DMS153 treated with DMSO at 0.1 percent for 48 hours (cell line): Measurements from ENCODE around the gene ZC3H12D.
"Not testable (repeated sequence)": the region's sequence is repeated elsewhere in the genome, so short reads cannot be mapped to it uniquely, and the experiment has no call there.

ENCODE experiments used
- DNase-seq: peaks from one replicate; lab custom pipeline; 2025; ENCODE audit not compliant: unreplicated experiment; lab: John Stamatoyannopoulos, UW

Gene ZC3H12D

DNA sequence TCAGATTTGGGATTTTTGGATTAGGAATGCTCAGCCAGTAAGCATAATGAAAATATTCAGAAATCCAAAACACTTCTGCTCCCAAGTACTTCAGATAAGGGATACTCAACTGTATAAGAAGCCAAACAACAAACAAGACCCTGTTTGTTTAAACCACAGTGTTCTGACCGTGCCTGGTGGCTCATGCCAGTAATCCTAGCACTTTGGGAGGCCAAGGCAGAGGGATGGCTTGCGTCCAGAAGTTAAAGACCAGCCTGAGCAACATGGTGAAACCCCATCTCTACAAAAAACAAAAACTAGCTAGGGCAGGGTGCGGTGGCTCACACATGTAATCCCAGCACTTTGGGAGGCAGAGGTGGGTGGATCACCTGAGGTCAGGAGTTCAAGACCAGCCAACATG, 24.6 kb downstream of the ZC3H12D start:
- not testable (repeated sequence) for DNase-seq

GRCh38 chr6:149459761-149460160, 25.1 kb downstream of the ZC3H12D start:
- no peak for DNase-seq

- DNase-seq, result no peak
Observed at GRCh38 chr6:149458806-149459205, 26.0 kb downstream of the ZC3H12D start.

DNA sequence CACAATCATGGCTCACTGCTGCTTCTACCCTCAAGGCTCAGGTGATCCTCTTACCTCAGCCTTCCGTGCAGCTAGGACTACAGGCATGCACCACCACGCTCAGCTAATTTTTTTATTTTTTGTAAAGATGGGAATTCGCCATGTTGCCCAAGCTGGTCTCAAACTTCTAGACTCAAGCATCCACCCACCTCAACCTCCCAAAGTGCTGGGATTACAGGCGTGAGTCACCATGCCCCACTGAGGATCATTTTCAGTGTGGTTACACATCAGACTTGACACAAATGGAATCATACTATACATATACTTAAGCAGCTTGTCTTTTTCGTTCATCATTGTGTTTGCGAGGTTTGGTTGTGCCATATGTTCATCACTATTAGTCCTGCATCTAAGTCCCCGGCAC, 26.6 kb downstream of the ZC3H12D start:
- DNase-seq, result no peak

DNA sequence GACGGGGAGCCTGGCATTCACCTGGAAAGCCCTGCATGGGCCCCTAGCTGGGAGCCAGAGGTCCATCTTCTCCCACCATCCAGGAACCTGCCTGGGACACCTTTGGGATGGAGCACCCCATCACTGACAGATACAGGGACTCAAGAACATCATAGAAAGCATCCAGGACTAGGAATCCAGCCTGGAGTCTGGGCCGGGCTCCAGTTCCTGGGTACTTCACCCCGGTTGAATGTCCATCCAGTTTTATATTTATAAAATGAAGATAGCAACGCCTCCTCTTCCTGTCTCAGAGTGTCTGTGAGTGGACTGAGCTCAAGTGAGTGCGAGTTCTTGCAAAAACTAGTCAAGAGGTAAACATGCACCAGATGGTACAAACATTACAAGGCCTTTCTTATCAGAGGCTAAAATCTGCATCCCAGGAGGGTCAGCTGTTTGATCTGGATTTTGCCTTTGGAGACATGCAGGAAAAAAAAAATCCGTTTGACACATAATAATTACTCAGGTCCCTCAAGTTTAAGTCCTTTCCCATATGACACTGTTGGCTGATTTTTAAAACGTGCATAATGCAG, 27.4 kb downstream of the ZC3H12D start:
- no peak for DNase-seq

- DNase-seq, result no peak
Observed at GRCh38 chr6:149456311-149457021, 28.3 kb downstream of the ZC3H12D start.

DNA sequence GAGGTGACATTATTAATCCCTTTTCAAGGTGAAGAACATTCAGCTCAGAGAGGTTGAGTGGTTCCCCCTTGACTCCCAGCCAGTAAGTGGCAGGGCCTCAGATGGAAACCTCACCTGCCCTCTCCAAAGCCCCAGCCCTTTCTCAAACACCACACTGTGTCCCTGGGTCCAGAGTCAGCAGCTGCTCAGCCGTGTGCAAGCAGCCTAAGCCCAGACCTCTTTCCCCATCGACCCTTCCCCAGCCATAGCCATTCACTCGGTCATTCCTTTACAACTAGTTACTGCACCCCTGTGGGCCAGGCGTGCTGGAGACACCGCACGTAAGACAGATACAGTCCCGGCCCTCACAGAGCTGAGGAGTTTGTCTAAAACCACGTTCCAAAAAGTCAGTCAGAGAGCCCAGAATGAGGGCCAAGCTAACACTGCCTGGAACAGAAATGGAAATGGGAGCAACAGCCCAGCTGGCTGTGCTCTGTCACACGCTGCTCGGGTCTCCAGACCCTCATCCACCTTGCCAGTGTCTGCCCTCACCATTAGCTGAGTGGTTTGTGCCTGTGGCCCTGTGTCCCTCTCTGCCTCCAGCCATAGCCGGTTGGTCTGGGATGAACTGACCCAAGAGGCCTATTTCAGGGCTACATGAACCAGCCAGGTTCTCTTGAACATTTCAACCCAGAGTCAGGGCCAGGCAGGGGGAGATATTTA, 29.6 kb downstream of the ZC3H12D start:
- no peak for DNase-seq

- peak; percentile 24 for DNase-seq
Observed at GRCh38 chr6:149454346-149454848, 30.4 kb downstream of the ZC3H12D start.

DNA sequence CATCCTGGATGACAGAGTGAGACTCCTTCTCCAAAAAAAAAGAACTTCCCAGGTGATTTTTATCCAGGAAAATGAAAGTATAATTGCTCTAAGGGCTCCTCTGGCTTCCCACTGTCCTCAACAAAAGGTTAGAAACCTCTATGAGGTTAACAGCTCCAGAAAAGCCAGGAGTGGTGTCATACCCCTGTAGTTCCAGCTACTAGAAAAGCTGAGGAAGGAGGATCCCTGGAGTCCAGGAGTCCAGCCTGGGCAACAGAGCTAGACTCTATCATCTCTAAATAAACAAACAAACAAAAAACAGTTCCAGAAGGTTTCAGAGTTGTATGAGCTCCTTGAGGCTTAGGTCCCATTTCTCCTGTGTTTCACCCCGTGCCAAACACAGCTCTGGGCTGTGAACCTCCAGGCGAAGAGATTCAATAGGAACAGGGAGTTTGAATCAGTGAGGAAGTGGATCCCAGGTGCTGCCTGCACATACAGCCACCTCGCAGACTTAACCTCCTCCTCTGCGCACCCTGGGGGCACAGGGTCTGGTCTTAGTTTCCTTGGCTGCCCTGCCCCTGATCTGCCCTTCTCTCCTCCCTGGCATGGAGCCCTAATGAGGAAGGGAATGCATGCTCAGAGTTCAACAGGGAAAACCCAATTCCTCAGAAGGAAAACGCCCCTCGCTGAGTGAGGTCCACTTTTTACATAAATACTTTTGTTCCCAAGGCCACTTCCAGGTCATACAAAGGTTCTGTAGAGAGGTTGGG, 31.0 kb downstream of the ZC3H12D start:
- DNase-seq, result no peak

- DNase-seq, result no peak
Observed at GRCh38 chr6:149452037-149452939, 32.5 kb downstream of the ZC3H12D start.

DNA sequence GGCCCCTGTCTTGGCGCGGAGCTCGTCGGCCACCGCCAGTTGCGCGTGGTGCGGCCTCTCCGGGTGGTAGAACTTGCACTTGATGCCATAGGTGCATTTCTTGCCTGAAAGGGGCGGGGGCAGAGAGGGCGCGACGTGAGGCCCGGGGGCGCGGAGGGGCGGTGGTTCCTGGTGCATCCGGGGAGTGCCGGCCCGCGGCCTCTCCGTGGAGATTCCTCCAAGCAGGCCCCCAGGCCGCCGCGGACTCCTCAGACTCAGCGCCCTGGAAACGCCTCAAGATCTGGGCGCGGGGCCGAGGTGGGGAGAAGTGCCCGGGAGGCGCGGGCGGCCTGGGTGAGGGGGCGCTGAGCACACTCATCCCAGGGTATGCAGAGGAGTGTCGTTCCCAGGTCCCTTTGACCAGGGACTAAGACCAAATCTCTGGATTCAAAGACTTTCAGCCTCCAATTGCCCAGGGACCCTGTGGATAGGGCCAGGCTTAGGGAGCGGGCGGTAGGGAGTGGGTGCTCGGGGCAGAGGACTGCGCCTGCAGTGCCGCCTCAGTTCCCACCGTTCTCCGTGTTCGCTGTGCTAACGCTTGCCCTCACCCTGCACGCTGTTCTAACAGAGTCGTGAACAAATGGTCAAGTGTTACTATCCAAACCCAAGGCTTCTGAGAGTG, 33.3 kb downstream of the ZC3H12D start:
- DNase-seq, result no peak

- no peak for DNase-seq
Observed at GRCh38 chr6:149450679-149451375, 34.0 kb downstream of the ZC3H12D start.

DNA sequence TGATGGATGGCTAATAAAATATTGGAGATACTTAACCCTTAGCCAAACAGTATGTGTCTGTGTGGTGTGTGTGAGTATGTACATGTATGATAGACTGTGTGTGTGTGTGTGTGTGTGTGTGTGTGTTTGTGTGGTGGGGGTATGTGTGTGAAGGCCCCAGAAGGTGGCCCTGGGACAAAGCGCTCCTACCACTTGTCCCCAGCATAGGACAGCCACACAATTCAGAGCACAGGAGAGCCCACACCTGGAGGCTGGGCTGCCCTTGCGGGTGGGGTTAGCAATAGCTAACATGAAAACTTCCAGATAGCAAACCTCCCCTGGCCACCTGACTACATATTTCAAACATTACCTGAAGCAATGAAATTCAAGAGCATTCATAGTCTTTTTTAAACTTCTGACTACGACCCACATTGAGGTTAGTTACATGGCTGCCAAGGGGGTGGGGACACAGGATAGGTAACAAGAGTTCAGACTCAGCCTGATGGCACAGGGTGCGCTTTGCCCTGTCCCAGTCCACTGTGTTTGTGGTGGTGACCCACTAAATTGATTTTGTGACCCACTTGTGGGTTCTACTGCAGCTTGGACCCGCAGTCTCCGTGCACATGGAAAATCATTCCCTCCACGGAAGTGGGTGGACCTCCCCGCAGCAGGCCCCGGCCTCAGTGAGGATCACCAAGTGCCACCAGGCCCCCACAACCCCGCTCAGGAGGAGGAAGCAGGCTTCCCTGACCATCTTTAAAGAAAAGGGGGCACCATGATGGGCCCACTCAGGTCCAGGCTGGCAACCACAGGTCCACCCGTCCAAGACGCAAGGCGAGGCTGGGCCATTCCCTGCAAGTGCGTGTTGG, 34.8 kb downstream of the ZC3H12D start:
- DNase-seq, result no peak

DNA sequence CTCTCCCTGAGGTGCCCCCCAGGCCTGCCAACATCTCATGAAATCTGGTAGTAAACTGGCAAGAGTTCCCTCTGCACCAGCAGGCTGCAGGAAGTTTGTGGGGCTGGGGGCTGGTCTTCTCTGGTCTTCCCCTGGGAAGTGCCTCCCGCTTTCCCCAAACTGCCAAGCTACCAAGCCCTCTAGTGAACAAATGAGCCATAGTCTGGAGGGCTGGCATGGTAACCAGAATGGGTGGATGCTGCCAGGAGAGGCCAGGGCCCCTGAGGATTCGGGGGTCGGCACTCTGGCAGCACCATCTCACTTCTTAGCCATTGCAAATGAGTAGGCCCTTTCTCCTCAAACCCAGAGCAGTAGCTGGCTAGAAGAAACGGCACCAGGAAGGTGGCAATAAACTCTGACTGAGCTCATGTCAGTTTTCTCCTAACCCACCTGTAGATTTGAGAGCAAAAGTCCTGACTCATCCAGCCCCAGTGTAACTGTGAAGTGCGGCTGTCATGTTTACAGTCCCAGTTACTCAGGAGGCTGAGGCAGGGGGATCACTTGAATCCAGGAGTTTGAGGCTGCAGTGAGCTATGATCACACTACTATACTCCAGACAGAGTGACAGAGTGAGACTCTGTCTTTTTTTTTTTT, 35.9 kb downstream of the ZC3H12D start:
- no peak for DNase-seq

DNA sequence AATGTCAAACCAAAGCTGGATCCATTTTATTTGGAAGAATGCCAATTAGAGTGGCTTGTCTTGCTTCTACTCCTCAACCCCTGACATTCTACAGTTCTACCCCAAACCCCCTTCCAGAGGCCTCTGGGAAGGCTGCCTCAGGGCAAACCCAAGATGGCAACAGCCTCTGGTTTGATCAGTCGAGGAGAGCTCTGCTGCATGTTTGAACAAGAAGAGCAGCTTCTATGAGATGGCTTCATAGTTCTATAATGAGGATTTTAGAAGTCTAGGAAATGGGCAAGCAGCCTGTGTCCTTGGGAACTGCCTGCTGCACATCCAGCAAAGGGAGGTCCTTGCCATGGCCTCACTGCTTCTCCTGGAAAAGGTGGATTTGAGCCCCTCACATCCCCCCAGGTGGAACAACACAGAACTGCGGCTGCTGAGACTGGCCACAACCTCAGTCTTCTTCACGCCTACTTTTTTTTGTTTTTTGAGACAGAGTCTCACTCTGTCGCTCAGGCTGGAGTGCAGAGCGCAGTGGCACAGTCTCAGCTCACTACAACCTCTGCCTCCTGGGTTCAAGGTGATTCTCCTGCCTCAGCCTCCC, 37.9 kb downstream of the ZC3H12D start:
- no peak for DNase-seq

GRCh38 chr6:149445573-149445972, 39.2 kb downstream of the ZC3H12D start:
- DNase-seq, result no peak

DNA sequence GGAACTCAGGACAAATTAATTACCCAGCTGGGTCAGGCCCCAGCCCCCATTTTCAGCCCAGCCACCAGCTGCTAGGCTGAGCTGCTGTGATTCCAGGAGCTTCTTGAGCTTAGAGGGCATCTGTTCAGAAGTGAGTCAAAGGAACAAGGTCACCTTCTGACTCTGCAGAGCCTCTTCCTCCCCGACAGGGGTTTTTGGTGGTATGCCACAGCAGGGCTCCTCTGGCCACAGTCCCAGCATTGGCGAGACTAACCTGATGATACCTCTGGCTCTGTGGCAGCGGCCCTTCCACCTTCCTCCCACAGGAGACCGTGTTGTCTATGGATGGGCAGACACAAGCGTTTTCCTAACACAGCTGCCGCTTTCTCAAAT, 39.7 kb downstream of the ZC3H12D start:
- DNase-seq, result no peak
